Mucosa of gallbladder (tissue), 1 donor: ENCODE results near the gene OR8D2. TPM values are rescaled to one million over a fixed set of nuclear protein-coding genes. Genes with fewer than 3 reads are reported as not detected.
"Not testable (repeated sequence)": the region's sequence is repeated elsewhere in the genome, so short reads cannot be mapped to it uniquely, and the experiment has no call there.

Source experiments
- DNase-seq: peaks from one replicate; pipeline ENCODE4 v3.0.0-alpha.2; 2020; ENCODE audit warnings: low spot score
- total RNA-seq: library from RNA; stranded (reverse); gene quantifications from one replicate; pipeline ENCODE4 v1.2.1, GENCODE V29; 2021
- donor health status: DM: no; HTN: no; CAD: no.

OR8D2 gene
- total RNA-seq, 1 donor from 2014 or later = not detected

DNA sequence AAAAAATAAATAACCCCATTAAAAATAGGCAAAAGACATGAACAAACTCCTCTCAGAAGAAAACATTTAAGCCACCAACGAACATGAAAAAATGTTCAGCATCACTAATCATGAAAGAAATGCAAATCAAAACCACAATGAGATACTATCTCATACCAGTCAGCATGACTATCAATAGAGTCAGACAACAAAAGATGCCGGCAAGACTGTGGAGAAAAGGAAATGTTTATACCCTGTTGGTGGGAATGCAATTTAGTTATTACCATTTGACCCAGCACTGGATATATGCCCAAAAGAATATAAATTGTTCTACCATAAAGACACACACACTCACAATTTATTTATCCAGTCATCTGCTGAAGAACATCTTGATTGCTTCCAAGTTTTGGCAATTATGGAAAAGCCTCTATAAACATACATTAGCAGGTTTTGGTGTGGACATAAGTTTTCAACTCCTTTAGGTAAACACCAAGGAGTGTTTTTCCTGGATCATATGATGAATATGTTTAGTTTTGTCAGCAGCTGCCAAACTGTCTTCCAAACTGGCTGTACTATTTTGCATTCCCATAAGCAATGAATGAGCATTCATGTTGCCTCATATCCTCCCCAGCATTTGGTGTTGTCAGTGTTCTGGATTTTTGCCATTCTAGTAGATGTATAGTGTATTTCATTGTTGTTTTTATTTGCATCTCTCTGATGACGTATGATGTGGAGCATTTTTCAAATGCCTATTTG, 34.2 kb downstream of the OR8D2 start:
- no peak for DNase-seq

DNA sequence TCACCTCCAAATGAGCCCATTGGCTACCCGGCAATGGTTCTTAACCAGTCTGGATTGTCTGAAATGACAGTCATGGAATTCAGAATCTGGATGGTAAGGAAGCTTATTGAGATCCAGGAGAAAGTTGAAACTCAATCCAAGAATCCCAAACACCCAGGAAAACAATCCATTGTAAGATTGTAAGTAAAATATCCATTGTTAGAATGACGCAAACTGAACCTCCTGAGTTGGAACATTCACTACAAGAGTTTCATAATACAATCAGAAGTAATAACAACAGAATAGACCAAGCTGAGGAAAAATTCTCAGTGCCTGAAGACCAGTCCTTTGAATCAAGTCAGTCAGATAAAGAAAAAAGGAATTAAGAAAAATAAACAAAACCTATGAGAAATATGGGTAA, 41.7 kb downstream of the OR8D2 start:
- DNase-seq = no peak

DNA sequence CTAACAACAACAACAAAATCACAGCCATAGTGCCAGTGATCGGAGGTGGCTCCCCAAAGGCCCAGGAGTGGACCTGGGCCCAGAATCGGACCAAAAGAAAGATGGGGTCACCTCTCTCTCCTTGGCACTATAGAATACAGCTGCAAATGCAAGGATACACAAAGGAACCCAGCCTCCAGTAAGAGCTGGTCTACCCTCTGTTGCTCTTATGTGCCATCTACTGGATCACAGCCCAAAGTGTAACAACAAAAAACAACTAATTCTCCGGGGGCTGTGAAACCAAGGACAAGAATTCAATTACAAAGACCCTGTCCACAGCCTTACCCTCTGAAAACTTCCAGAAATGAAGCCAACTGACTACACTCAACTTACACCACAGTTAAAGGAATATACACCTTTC, 42.2 kb downstream of the OR8D2 start:
- no peak for DNase-seq

DNA sequence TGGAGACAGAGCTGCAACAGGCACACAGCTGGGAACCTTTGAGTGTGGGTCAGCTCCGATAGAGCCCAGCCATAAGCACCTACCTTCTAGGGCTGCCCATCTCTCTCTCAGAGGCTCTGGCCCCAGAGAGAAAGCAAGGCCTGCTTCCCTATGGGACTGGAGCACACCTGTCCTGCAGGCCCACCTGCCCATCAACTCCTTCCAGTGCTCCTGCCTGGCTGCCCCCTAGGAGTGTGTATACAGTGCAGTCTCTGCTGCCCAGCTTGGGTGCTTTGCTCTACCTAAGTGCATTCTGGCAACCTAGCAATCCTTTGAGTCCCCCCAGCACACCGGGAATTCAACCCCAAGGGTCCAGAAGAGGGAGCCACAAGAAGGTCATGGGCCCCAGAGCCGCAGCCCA, 42.8 kb downstream of the OR8D2 start:
- DNase-seq = no peak

DNA sequence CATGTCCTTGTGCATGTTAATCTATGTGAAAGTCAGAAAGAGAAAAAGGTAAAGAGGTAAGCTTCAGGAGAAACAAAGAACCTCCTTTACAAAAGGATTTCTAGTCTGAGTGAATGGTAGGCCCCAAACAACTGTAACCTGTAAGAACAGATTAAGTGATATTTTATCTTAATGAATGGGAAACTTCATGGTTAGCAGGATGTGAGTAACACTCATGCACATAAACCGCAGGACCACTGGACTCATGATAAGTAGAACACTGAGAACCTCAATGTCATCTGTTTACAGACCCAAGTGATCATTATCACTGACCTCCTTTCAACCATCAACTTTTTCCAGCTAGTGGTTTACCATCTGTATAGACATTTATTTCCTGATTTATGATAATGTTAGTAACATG, 43.9 kb downstream of the OR8D2 start:
- DNase-seq = no peak

DNA sequence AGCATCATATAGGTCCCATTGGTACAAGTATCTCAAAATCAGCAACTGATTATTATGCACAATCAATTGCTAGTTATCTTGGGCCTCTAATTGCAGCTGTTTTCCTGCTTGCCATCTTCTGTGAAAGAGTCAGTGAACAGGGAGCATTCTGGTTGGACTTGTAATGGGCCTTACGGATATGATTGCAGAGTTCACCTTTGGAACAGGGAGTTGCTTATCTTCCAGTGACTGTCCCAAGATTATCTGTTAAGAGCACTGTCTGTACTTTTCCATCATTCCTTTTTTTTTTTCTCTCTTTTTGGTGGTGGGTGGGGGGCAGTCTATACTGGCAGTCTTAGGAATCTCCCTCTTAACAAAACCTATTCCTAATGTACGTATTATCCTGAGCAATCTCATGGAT, 46.0 kb downstream of the OR8D2 start:
- no peak for DNase-seq

DNA sequence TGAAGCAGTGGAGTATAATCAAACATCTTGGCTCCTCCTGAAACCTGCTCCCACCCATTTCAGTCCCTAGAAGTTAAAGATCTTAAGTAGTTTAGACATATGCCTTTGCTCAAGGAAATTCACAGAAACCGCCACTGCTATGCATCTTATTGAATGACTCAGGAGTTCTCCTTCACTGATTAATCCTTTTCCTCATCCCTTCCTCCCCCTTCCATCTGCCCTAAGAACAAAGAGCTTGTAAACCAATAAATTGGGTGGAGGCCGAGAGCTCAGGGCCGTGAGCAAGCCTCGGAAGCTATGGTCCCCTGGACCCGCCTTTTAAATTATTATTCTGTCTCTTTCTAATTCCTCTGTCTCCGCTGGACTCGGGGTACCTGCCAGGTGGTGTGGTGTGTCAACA, 49.1 kb downstream of the OR8D2 start:
- not testable (repeated sequence) for DNase-seq

Other genes starting within 250 kb of the OR8D2 start
- 60.2 TPM for gene VWA5A, start 204.7 kb downstream of the OR8D2 start, total RNA-seq
- gene OR10D3, start 136.9 kb downstream of the OR8D2 start, total RNA-seq = not detected
- not detected for gene OR8G1, start 79.1 kb downstream of the OR8D2 start, total RNA-seq
- gene OR8G5, start 63.8 kb downstream of the OR8D2 start, total RNA-seq = not detected
- gene OR8D1, start 6.2 kb downstream of the OR8D2 start, total RNA-seq = not detected
- not detected for gene OR8B2, start 64.3 kb upstream of the OR8D2 start, total RNA-seq
- not detected for gene OR8B3, start 78.8 kb upstream of the OR8D2 start, total RNA-seq
- gene OR8B4, start 104.7 kb upstream of the OR8D2 start, total RNA-seq = not detected
- gene OR8B8, start 125.5 kb upstream of the OR8D2 start, total RNA-seq = not detected
- not detected for gene OR8B12, start 223.5 kb upstream of the OR8D2 start, total RNA-seq
- not detected for gene OR8A1, start 249.8 kb upstream of the OR8D2 start, total RNA-seq